Uterus (tissue), 4 donors: ENCODE results near the gene CPNE1. TPM values are rescaled to one million over a fixed set of nuclear protein-coding genes. Genes with fewer than 3 reads are reported as not detected.

Experiments
- DNase-seq, 2 donors: peaks; one replicate each; pipeline ENCODE4 v3.0.0-alpha.2; 2019 to 2020
- H3K27ac ChIP-seq, 2 donors: fragments of 200-600 bp; sonication (generic); 1 replicate in 1 of 2; 2 replicates in 1 of 2; pipeline ENCODE4 v1.5.1; 2016 to 2018
- H3K27me3 ChIP-seq, 2 donors: fragments of 200-600 bp; sonication (generic); one replicate each; pipeline ENCODE4 v1.5.1; 2018 to 2019; ENCODE audit warnings: control low read depth in 1 of 2
- H3K36me3 ChIP-seq, 2 donors: fragments of 200-600 bp; sonication (generic); one replicate each; pipeline ENCODE4 v1.5.1; 2019; ENCODE audit warnings: control low read depth in 1 of 2
- H3K4me1 ChIP-seq, 2 donors: fragments of 200-600 bp; sonication (generic); one replicate each; pipeline ENCODE4 v1.5.1; 2018 to 2019; ENCODE audit warnings: control low read depth in 1 of 2
- H3K4me3 ChIP-seq, 2 donors: fragments of 200-600 bp; sonication (generic); 1 replicate in 1 of 2; 2 replicates in 1 of 2; pipeline ENCODE4 v1.5.1; 2018 to 2019; ENCODE audit warnings: mild to moderate bottlenecking in 1 of 2
- H3K9me3 ChIP-seq, 2 donors: fragments of 200-600 bp; sonication (generic); one replicate each; pipeline ENCODE4 v1.5.1; 2019; ENCODE audit warnings: control low read depth in 1 of 2
- POLR2A ChIP-seq, 2 donors: fragments of 450-650 bp; IDR thresholded peaks; one replicate each; pipeline ENCODE4 v1.6.1; 2016; ENCODE audit warnings: antibody characterized with exemption in 2 of 2, mild to moderate bottlenecking in 1 of 2, moderate library complexity in 1 of 2
- intact Hi-C: fragments of 100-400 bp; cut with DNase I; formaldehyde crosslinking; loops from one replicate; pipeline ENCODE4 v1.15.1; 2023; ENCODE audit warnings: low total_unique reads
- total RNA-seq, 4 donors: library from RNA; depleted of rRNA in 3 of 4; stranded (reverse); fragments of >200 nt in 3 of 4; gene quantifications; one replicate each; pipeline versions ENCODE4 v1.1.0 to v1.2.4, GENCODE V29; 2014 to 2023
- TF ChIP-seq, protein P1 (sequence below), 4 experiments: fragments of 200-600 bp in 2 of 4; fragments of 450-650 bp in 2 of 4; sonication (generic) in 2 of 4; IDR thresholded peaks; one replicate each; pipeline ENCODE4 v1.5.1; 2016 to 2019; ENCODE audit warnings: antibody characterized with exemption in 4 of 4, mild to moderate bottlenecking in 2 of 4, moderate library complexity in 1 of 4
- donor health status: DM: yes; HTN: yes; CAD: no.

CPNE1 gene
- total RNA-seq, 4 donors from 2014 or later: 86.8 to 295 (median 142) TPM

DNA sequence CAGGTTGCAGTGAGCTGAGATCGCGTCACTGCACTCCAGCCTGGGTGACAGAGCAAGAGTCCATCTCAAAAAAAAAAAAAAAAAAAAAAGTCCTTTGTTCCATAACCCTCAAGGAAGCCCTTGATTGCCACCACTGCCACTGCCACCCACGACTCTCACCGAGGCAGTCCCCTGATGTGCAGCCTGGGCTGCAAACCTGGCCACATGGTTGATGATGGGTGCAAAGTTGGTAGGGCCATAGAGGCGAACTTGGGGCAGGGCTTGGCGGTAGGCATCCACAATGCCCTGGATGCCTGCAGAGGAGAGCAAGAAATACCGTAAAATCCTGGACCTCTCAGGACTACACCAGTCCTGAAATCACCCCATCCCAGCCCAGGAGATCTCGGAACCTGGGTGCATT, 37.6 kb downstream of the CPNE1 start:
- H3K9me3 ChIP-seq: no peaks in the 10 kb centered on the region
- H3K36me3 ChIP-seq: no peaks in the 10 kb centered on the region
- H3K27me3 ChIP-seq: no peaks in the 10 kb centered on the region
- no peak for DNase-seq
- H3K27ac ChIP-seq: no peak overlapping the region
- no peak overlapping the region for H3K4me3 ChIP-seq
- no peak for TF ChIP-seq POLR2A (IDR thresholded peaks at IDR 0.05)
- TF ChIP-seq, protein P1, sequence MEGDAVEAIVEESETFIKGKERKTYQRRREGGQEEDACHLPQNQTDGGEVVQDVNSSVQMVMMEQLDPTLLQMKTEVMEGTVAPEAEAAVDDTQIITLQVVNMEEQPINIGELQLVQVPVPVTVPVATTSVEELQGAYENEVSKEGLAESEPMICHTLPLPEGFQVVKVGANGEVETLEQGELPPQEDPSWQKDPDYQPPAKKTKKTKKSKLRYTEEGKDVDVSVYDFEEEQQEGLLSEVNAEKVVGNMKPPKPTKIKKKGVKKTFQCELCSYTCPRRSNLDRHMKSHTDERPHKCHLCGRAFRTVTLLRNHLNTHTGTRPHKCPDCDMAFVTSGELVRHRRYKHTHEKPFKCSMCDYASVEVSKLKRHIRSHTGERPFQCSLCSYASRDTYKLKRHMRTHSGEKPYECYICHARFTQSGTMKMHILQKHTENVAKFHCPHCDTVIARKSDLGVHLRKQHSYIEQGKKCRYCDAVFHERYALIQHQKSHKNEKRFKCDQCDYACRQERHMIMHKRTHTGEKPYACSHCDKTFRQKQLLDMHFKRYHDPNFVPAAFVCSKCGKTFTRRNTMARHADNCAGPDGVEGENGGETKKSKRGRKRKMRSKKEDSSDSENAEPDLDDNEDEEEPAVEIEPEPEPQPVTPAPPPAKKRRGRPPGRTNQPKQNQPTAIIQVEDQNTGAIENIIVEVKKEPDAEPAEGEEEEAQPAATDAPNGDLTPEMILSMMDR (IDR thresholded peaks at IDR 0.05): no peak
- H3K4me1 ChIP-seq: no peaks in the 10 kb centered on the region
- intact Hi-C loops: no loop called here

DNA sequence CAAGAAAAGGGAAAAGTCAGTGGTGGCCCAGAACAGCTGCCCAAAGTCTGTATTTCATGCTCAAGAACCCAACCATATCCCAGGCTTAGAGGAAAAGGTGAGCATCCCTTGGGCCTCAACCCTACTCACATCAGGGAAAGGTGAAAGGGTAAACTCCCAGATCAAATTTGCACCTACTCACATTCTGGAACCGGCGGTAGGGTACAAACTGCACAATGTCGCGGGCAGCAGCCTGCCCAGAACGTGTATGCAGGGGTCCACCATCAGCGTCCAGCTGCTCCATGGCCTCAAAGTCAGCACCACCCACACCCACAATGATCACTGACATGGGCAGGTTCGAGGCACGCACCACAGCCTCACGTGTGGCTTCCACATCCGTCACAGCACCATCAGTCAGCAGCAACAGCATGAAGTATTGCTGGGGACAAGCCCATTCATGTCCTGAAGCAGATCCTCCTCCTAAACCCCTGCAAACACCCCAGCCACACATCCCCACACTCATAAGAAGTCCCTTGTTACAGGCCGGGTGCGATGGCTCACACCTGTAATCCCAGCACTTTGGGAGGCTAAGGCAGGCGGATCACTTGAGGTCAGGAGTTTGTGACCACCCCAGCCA, 38.2 kb downstream of the CPNE1 start:
- no peaks in the 10 kb centered on the region for H3K27me3 ChIP-seq
- no peaks in the 10 kb centered on the region for H3K9me3 ChIP-seq
- no peak for DNase-seq
- intact Hi-C loops: no loop called here
- no peaks in the 10 kb centered on the region for H3K36me3 ChIP-seq
- no peak overlapping the region for H3K4me3 ChIP-seq
- no peak overlapping the region for H3K27ac ChIP-seq
- H3K4me1 ChIP-seq: no peaks in the 10 kb centered on the region
- no peak for TF ChIP-seq POLR2A (IDR thresholded peaks at IDR 0.05)
- TF ChIP-seq, protein P1 (IDR thresholded peaks at IDR 0.05): no peak

DNA sequence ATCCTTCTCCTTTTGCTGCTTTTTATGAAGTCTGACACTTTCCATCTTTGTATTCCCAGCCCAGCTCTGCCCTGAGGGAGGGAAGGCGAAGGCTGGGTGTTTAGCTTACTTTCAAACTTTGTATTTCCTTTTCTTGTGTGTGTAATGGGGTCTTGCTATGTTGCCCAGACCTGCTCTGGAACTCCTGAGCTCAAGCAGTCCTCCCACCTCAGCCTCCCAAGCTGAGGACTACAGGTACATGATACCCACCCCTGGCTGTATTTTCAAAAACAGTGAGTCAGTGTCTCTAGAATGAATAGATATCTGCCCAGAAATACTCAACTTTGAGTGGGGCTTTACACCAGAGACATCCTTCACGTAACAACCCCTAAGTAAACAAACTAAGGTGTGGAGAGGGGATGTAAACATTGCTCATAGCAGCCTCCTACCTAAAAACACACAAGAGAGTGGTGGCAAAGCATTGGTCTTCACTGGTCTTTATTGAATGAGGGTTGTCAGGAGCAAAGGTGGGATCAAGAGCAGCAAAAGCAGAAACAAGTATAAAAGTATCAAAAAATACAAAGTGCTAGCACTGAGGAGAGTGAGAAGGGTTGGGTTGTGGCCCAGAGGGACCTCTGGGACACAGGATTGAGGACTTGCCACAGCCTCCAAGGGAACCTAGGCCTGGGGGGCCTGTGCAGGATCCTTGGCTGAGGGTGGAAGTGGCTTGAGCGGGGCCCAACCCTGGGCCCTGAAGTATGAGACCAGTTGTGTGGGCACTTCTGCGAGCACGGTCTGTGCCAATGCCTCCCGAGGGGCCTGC, 38.9 kb downstream of the CPNE1 start:
- H3K4me1 ChIP-seq: no peaks in the 10 kb centered on the region
- H3K4me3 ChIP-seq: no peak overlapping the region
- no peak overlapping the region for H3K27ac ChIP-seq
- TF ChIP-seq, protein P1 (IDR thresholded peaks at IDR 0.05): no peak
- TF ChIP-seq POLR2A (IDR thresholded peaks at IDR 0.05): no peak
- H3K9me3 ChIP-seq: no peaks in the 10 kb centered on the region
- no peaks in the 10 kb centered on the region for H3K27me3 ChIP-seq
- DNase-seq: no peak
- intact Hi-C loops: no loop called here
- H3K36me3 ChIP-seq: no peaks in the 10 kb centered on the region

DNA sequence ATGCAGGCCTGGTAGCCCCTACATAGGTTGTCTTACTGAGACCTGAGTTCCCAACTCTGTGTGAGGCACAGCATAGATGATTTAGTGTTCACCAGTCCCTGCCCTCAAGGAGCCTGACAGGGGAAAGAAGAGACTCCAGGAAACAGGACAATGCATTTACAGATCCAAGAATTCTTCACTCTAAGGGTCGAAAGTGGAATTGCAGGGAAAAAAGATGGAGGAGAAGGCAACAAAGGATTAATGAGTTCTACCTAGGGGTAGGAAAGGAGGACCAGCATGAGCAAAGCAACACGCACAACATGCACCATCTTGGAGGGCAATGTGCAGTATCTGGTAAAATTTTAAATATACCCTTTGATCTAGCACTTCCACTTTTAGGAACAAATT, 43.1 kb downstream of the CPNE1 start:
- TF ChIP-seq, protein P1 (IDR thresholded peaks at IDR 0.05): no peak
- TF ChIP-seq POLR2A (IDR thresholded peaks at IDR 0.05): no peak
- Histone ChIP-seq H3K36me3 (no peaks in the 10 kb centered on the region), H3K27ac (no peak overlapping the region), H3K27me3 (no peaks in the 10 kb centered on the region), H3K4me1 (peaks cover 0 to 16% of the 10 kb centered on the region in 2 donors), H3K4me3 (no peak overlapping the region), H3K9me3 (no peaks in the 10 kb centered on the region)
- DNase-seq: no peak
- intact Hi-C loops: no loop called here

DNA sequence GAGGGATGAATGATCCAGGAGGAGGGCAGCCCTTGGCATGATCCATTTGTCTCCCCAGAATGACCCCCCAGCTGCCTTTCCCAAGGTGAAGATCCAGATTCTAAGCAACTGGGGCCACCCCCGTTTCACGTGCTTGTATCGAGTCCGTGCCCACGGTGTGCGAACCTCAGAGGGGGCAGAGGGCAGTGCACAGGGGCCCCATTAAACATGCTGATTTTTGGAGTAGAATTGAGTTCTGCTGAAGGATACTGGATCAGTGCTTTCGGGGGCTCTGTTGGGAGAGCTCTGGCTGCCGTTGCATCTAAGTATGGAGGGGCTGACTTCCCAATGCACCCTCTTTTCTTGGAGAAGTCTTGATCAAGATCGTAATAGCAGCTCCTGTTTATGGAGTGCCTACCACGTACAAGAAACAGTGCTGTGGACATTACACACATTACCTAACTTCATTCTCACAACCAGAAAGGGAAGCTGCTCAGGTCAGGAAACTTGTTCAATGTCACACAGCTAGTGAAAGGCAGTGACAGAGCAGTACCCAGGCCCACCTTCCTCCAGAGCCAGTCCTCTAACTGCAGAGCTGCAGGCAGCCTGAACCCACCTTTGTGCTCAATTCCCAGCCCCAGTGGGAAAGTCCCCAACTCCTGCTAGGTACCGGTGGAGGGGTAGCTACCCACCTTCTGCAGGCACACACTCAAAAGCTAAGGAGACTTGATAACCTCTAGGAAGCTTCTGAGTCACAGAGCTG, 43.7 kb downstream of the CPNE1 start:
- no peaks in the 10 kb centered on the region for H3K9me3 ChIP-seq
- H3K27me3 ChIP-seq: no peaks in the 10 kb centered on the region
- H3K4me1 ChIP-seq: peaks cover 0 to 16% of the 10 kb centered on the region in 2 donors
- TF ChIP-seq, protein P1 (IDR thresholded peaks at IDR 0.05): no peak
- no peak for TF ChIP-seq POLR2A (IDR thresholded peaks at IDR 0.05)
- no peak for DNase-seq
- intact Hi-C loops: no loop called here
- no peak overlapping the region for H3K4me3 ChIP-seq
- H3K36me3 ChIP-seq: no peaks in the 10 kb centered on the region
- no peak overlapping the region for H3K27ac ChIP-seq
